Measurements from ENCODE around the gene KCNA3.

The KCNA3 gene

DNA sequence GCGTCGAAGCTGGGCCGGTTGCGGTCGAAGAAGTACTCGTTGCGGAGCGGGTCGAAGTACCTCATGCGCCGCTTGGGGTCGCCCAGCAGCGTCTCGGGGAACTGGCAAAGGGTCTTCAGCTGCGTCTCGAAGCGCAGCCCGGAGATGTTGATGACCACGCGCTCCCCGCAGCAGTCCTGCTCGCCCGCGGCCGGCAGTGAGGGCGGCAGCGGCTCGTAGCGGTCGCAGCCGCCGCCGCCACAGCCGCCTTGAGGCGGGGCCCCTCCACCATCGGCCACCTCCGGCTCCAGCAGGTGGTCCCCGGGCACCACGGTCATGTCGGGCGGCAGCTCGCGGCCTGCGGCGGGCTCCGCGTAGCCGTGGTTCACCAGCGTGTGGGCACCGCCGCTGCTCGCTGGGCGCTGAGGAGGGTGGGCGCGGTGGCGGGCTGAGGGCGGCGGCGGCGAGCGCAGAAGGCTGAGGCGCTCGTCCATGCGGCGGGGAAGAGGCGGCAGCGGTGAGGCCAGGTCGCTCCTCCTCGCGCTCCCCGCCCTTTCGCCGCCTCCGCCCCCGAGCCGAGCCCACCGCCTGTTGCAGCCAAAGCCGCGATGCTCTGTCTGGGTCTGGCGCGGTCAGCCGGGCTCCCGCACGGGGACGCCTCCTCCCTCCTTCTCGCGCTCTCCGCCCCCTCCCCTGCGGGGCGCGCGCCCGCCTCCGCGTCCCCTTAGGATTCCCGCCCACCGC is at the start of gene KCNA3:
Gene KCNA3, minus strand, starts transcription at position 604 of the 723 bp plus-strand sequence. Its CDS starts 131 bp downstream, at position 473.
- DNase-seq, result peak; percentile 61

DNA sequence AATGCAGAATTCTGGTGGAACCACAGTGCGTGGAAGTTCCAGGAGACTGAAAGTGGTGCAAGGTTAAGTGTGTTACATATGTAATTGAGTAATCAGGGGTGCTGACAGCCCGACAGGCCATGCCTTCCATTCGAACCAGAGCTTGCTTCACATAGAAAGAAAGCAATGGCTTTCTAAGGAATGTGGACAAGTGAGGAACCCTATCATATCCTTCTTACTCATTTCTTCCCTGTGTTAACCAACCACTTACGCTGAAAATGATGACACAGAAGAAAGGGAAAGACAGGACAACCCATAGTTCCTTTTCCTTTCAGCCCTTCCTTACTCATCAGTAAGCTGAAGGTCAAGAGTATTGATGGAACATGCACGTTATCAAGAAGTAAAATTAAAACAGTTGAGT is 48.1 kb upstream of the KCNA3 start:
- no peak for DNase-seq

DNA sequence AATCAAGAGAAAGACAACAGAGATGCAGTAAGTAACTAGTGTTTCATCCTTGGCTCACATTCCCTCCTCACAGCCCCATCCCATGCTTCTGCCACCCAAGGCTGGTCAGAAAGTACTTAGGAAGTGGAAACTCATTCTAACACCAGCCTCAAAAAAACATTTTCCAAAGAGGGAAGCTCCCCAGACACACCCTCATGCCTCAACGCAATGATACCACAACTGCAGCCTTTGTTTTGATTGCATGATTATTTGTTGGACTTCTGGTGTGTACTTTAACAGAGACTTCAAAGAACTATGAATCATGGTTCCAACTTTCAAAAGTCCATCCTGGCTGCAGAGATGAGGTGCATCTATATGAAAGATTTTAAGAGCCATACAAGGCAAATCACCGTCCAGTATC is 45.2 kb upstream of the KCNA3 start:
- DNase-seq, result no peak

DNA sequence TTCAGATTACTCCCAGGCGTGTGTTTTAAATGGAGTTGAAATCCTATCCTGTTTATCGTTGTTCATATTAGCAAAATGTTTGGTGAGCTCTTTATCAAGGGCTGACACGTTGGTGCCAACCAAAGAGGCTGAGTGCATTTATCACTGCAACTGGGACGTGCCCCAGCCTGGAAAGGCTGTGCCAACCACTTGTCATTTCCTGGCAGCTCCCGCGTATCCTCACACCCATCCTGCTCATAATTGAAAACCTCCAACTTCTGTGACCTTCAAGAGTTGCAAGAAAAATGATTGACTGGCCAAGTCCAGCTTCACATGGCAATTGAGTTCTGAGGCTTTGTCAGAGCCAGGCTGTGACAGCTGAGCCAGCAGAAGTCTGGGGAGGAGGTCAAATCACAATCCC is 43.7 kb upstream of the KCNA3 start:
- no peak for DNase-seq

DNA sequence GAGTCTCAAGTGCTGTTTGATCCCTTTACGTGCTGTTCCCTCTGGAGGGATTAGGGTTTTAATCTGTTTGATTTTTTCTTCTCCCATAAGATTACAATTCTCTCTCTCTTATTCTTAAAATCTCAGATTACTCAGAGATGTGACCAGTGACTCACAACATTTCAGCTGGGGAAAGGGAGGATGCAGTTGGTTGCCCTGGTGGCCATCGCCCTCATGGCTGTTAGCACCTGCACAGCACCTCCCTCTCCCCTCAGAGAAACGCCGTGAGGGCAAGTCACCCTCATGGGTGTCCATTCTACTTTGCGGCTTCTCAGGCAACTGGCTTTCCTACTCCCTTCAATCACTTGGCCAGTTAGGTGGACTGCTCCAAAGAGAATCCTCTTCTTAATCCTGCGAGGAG is 42.4 kb upstream of the KCNA3 start:
- DNase-seq, result no peak

DNA sequence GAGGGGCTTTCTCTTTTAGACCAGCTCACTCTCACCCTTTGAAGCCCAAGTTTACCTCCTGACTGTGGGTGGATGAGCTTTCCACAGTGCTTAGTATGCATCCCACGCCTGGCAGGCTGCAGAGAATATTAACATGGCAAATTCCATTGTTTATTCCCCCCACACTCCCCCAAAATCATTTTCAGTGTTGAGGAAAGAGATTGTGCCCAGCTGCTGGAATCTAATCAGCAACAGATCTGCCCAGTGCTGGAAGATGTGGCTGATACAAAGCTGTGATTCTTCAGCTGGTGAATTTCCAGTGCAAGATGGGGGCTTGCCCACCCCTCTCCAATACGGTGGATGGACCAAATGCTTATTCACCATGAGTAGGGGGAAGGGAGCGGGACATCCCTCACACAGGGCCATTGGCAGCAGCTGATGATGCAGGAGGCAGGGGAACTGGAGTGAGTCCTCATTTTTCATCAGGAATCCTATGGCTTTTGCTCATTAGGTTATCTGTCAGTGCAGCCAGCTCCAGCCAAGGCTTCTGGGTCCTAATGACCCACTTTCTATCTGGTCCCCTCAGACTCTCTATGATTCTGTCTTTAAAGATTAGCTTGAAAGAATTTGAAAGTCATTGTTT is 39.7 kb upstream of the KCNA3 start:
- DNase-seq, result peak; percentile 7

DNA sequence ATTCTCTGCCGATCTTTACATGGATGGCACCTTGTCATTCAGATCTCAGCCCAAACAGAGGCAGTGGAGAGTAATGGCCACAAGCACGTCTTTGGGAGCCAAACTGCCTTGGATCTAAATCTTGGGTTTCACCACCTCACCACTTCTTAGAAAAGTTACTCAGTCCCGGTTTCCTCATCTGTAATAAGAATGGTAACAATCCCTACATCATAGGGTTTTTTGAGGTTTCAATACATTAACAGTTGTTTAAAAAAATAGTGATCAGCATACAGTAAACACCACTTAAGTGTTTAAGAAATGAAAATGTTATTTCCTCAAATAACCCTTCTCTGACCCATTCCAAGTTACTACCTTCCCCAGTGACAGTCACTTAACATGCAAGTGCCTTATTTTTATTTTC is 38.5 kb upstream of the KCNA3 start:
- no peak for DNase-seq

DNA sequence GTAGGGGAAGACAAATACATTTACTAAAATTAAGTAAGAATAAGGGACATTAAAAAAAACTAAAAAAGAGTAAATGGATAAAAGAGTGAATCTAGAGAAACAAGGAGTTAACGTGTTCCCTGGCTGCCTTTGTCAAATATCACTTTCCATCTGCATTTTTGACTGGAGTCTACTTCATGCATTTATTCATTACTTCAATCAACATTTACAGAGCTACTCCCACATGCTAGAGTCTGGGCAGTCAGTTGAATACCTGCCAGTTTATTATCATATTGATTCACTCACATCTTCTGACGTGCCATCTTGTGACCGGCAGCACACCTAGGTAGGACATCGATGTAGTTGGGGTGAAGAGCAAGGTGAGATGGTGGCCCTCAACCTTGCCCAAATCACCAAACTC is 35.6 kb upstream of the KCNA3 start:
- no peak for DNase-seq

DNA sequence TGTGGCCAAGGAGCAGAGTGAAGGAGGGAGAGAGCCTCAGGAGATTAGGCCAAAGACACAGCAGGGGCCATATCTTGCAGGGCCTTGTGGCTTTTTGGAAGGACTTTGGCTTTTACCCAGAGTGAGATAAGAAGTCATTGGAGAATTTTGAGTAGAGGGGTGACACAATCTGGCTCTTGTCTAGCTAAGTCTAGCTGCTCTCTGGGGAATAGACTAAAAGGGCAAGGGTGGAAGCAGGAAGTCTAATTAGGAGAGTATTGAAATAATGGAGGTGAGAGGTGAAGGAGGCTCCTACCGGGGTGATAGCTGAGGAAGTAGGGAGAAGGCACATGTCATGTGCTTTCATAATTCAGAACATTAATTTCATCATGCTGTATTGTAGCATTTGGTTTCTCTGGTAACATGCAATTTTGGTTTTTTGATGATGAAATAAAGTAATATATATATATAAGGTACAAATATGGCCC is 34.3 kb upstream of the KCNA3 start:
- DNase-seq, result peak; percentile 32

DNA sequence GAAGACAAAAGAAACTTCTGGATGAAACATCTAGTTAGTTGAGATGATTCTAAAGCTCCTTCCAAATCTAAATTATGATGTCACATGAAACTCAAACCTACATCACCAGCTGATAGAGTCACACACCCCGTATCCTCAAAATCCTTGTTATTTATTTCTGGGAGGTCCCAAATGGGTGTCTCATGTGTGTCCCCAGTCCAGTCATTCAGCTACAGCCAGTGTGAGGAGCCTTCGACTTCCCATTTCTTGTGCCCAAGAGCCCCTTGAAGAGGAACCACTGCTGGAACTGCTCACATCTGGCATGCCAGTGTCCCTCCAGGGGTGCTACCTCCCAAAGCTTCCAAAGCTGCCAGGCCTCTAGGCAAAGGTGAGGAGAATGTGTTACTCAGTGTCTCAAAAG is 32.5 kb upstream of the KCNA3 start:
- DNase-seq, result no peak

DNA sequence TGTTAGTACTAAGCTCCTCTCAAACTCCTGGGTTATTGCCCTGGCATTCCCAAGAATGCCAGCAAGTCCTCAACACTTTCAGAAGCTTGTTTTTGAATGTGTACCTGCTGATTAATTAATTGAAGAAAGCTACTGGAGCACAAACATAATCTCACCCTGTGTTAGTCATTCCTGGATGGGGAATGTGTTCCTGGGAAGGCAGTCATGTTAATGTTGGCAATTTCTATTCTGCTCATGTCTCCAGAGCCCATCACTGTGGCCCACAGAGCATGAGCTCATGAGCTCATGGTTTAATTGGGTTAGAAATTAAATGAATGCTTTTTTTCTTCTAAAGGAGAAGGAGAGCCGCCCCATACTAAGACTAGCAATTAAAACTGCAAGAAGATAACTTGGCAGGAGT is 31.9 kb upstream of the KCNA3 start:
- DNase-seq, result no peak

DNA sequence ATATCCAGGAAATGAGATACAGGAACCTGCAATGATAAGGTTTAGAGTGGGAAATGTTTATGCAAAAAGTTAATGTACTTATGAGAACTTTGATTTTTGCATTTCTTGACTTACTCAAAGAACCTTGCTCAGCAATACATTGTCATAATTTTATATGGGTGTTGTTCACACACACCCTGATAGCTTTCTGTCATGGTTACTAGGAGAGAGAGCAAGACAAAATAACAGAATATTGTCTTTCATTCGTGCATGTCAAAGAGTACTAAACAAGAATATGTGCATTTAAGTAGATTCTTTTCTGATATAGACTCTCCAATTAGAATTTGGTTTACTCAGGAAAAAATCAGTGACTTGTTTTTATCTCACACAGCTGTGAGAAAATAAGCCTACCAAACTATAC is 27.5 kb upstream of the KCNA3 start:
- DNase-seq, result no peak

DNA sequence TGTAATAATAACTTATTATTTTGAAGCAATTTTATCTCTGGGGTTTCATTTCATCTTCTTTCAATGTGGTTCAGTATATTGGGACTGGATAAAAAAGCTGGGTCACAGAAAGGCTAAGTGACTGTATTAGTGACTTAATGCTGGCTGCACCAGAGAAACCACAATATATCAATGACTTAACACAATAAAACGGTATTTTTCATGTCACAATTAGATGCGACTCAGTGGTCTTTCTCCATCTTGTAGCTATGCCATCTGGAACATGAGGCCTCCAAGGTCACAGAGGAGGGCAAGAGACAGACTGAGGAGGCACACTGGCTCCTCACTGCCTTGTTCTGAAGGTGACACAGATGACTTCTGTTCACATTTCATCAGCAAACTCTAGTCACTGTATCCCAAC is 26.0 kb upstream of the KCNA3 start:
- no peak for DNase-seq

DNA sequence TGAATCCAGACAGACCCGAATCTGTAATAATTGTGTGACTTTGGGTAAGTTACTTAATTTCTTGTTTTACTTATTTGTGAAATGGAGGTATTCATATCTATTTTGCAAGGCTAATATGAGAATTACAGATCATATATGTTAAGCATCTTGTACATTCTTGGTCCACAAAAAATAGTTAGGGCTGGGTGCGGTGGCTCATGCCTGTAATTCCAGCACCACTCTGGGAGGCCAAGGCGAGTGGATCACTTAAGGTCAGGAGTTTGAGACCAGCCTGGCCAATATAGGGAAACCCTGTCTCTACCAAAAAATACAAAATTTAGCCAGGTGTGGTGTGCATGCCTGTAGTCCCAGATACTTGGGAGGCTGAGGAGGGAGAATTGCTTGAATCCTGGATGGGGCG is 22.9 kb upstream of the KCNA3 start:
- no peak for DNase-seq

DNA sequence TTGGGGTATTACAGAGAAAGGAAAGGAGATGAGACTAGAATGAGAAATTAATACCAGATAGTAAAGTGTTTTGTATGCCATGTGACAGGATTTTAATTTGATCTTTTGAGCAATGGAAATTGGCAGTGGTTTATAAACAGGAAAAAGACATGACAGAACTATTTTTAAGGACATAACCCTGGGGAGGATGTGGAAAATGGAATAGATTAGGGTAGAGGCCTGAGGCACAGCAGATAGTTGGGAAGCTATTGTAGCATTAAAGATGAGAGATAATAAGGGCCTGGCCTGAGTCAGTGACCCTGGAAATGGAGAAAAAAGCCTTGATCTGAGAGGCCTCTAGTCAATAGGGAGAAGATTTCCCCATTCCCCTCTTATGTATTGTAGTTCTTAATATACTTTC is 22.1 kb upstream of the KCNA3 start:
- no peak for DNase-seq

DNA sequence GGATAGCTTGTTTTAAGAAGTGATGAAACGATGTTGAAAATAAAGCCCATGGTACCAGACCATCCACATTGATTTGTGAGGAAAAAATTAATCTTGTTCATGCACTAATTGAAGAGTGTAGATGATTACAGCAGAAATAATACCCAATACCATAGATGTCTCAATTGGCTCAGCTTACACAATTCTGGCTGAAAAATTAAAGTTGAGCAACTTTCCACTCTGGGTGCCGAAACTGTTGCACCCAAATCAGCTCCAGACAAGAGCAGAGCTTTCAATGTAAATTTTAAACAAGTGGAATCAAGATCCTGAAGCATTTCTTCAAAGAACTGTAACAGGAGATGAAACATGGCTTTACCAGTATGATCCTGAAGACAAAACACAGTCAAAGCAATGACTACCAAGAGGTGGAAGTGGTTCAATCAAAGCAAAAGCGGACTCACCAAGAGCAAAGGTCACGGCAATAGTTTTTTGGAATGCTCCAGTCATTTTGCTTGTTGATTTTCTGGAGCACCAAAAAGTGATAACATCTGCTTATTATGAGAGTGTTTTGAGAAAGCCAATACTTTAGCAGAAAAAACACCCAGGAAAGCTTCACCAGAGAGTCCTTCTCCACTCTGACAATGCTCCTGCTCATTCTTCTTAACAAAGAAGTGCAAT is 16.1 kb upstream of the KCNA3 start:
- DNase-seq, result no peak

DNA sequence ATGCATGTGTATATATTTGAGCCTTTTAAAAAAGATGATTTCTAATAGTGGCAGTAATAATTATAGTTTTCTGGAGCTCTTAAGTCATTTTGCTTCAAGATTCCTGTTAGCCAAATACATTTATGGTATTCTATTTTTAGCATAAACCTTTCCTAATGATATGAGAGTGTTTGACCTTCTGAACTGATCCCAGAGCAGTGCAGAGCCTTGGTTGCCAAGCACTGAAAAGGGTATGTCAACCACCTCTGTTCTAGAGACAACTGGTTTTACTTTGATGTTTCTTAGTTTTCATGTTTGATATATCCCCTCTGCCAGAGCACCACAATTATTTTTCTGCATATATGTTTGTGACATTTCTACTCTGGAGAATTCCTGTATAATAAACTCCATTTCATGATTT is 15.1 kb upstream of the KCNA3 start:
- no peak for DNase-seq

DNA sequence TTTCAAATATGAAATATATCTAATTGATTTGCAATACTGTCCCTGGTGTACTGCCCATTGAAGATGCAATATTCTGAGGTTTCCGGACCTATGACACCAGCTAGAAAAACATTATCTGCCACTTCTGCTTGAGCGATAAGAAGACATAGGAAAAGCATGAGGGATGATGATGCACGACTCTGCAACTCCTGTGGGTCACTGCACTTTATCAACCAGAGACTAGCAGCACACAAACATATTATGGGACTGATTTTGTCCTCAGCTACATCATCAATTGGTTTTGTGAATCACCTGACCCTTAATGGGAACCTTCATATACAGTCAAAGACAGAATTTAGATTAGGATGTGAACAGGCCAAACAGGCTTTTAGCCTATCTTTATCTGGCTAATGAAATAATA is 13.8 kb upstream of the KCNA3 start:
- DNase-seq, result no peak

DNA sequence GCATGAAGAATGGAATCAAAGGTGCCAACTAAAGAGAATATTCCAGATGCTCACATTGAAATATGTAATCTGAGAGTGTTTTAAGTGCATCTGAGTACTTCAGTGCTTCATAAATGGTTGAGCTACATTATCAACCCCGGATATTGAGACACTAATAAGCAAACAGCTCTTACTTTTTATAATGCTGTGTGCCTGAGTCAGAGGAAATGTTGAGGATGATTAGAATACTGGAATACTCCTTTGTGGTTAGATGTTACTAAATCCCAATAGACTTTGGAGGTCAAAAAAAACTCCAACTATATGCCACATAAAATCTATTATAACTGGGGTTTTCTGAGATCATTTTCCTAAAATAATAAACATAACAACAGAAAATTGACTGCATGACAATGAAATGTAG is 12.5 kb upstream of the KCNA3 start:
- no peak for DNase-seq

DNA sequence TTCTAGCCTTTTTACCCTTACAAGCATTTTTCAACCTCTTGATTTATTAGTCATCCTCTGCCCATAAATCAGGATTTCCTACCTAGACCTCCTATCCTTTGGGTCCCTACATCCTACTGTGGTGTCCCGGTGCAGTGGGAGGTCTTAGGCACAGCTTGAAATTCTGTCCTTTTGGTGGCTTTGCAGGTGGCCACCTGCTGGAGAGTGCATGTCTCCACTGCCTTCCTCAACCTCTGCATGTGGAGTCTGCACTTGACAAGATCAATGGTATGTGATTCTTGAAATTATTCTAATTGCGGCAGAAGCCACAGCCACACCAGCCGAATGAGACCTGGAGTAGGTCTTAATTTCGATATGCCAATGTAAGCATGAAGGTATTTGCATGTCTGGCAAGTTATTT is 11.4 kb upstream of the KCNA3 start:
- no peak for DNase-seq

DNA sequence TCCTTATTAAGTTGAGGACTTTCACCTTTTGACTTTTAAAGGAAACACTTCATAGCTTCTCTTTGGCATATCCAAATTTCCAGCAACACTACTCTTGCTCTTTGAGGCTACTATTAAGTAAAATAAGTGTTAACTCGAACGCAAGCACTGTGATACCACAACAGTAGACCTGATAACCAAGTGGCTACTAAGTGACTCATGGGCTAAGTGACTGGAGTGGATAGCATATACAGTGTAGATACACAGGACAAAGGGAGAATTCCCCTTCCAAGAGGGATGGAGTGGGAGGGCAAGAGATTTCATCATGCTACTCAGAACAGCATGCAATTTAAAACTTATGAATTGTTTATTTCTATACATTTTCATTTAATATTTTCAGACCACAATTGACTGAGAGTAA is 9.8 kb upstream of the KCNA3 start:
- no peak for DNase-seq

DNA sequence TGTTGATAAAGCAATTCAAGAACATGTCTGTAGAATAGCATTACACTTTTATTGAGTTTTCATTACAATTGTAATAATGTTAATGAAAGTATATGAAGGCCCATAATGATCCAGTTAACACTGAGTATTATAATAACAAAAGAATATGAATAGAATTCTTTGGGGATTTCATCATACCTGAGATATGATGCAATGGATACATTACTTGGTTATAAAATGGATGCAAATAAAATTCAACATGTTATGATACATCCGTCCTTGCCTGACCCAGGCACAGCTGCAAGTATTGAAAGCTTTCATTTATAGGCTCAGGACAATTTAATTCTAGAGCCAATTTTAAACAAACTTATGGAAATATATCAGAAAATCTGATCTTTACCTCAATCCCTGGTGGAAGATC is 8.2 kb upstream of the KCNA3 start:
- no peak for DNase-seq

DNA sequence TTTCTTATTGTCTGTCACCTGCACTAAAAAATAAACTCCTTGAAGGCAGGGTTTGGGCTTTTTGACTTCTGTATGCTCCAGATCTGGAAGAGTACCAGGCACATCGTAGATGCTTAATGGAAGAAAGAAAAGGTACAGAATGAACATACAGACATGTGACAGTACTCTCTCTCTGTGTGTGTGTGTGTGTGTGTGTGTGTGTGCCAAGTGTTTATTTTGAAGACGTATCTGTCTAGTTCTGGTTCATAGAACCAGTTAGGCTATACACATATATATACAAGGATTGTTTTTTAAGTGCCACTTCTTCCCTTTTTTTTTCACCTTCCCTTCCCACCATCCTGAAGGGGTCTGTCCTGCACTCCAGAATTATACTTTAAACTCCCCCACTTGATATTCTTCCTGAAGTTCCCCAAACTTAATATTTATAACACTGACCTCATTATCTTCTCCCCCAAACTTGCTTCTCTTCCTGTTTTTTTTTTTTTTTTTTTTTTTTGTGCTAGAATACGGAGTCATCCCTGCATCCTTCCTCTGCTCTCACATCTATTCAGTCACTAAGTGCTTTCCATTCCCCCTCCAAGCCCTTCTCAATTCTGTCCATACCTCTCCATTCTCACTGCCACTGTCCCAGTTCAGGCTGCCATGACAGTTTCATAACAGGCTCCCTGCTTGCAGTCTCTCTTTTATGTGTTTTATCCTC is 5.4 kb upstream of the KCNA3 start:
- peak; percentile 35 for DNase-seq

DNA sequence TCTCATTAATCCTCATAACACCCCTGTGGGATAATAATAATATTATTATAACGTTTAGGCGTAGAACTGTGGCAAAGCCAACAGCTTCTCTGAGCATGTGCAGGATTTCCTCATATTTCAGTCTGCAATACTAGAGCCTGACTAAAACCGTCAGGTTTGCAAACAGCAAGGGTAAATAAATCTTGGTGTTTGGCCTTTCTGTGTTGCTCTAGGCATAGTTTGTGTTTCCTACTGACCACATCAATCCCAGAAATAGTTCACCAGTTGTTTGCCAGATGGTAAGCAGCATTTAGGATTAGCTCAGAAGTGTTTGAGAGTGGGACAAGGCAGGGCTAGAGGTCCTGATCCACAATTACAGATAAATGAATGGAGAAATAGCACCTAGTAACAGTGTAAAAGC is 2.8 kb upstream of the KCNA3 start:
- DNase-seq, result no peak
